Upper lobe of left lung (tissue), 4 donors: Measurements from ENCODE around the gene UBN1.

Experiments
- CTCF ChIP-seq, 6 experiments: fragments of 450-650 bp in 4 of 6; fragments of 200-600 bp in 2 of 6; sonication (generic) in 2 of 6; IDR thresholded peaks; one replicate each; pipeline ENCODE4 v1.5.1; 2016 to 2019; ENCODE audit warnings: antibody characterized with exemption in 6 of 6
- EP300 ChIP-seq, 4 donors: sonication (generic); formaldehyde crosslinking; IDR thresholded peaks; one replicate each; pipeline ENCODE4 v1.5.1; 2017; ENCODE audit warnings: antibody characterized with exemption in 4 of 4, control low read depth in 2 of 4
- POLR2A ChIP-seq, 4 donors: fragments of 450-650 bp; IDR thresholded peaks; one replicate each; pipeline ENCODE4 v1.5.1; 2016 to 2017; ENCODE audit warnings: antibody characterized with exemption in 4 of 4, mild to moderate bottlenecking in 2 of 4
- POLR2AphosphoS5 ChIP-seq, 2 donors: sonication (generic); formaldehyde crosslinking; IDR thresholded peaks; one replicate each; pipeline ENCODE4 v1.5.1; 2017; ENCODE audit warnings: antibody characterized with exemption in 2 of 2

- TF ChIP-seq CTCF (IDR thresholded peaks at IDR 0.05) (no peak), EP300 (IDR thresholded peaks at IDR 0.05) (no peak), POLR2A (IDR thresholded peaks at IDR 0.05) (no peak), POLR2AphosphoS5 (IDR thresholded peaks at IDR 0.05) (no peak)
Measured at GRCh38 chr16:4904942-4905615, 57.8 kb downstream of the UBN1 start.
